ENCODE measurements around the gene SGCD. TPM values are rescaled to one million over a fixed set of nuclear protein-coding genes. Genes with fewer than 3 reads are reported as not detected.
A peak's percentile ranks its signal among the peaks of the same experiment; 100 is the strongest.

Gene SGCD
- polyA plus RNA-seq, 1 experiment = 25.2 TPM

- Histone ChIP-seq H3K4me3 (ENCODE audit: low read depth, low read length) (peak overlapping the region; percentile 23), H3K9me3 (ENCODE audit: control insufficient read depth, insufficient read depth, low read length) (peaks cover 2% of the 10 kb centered on the region; the same call in 1 of the 2 replicates), H3K27me3 (ENCODE audit: control insufficient read depth, insufficient read depth, low read length) (no peaks in the 10 kb centered on the region), H3K27ac (ENCODE audit: low read depth, low read length) (no peak overlapping the region)
- no peak for DNase-seq (ENCODE audit: low read depth, low spot score)
- TF ChIP-seq CTCF (IDR thresholded peaks at IDR 0.05; ENCODE audit: low read depth, low read length) = no peak
- POLR2A ChIA-PET = no interaction called here
- CTCF ChIA-PET = no interaction called here
These were observed 2.2 kb downstream of the SGCD start for GRCh38 chr5:156329171-156329611.

GRCh38 chr5:156330141-156330870, 3.3 kb downstream of the SGCD start:
- no peak for DNase-seq (ENCODE audit: low read depth, low spot score)
- peaks cover 2% of the 10 kb centered on the region; the same call in 1 of the 2 replicates for H3K9me3 ChIP-seq (ENCODE audit: control insufficient read depth, insufficient read depth, low read length)
- ChIA-PET POLR2A (no interaction called here), CTCF (no interaction called here)
- no peak overlapping the region for H3K4me3 ChIP-seq (ENCODE audit: low read depth, low read length)
- TF ChIP-seq CTCF (IDR thresholded peaks at IDR 0.05; ENCODE audit: low read depth, low read length) = no peak
- no peaks in the 10 kb centered on the region for H3K27me3 ChIP-seq (ENCODE audit: control insufficient read depth, insufficient read depth, low read length)
- no peak overlapping the region for H3K27ac ChIP-seq (ENCODE audit: low read depth, low read length)

GRCh38 chr5:156331181-156331580, 4.2 kb downstream of the SGCD start:
- no peaks in the 10 kb centered on the region for H3K27me3 ChIP-seq (ENCODE audit: control insufficient read depth, insufficient read depth, low read length)
- peaks cover 2% of the 10 kb centered on the region; the same call in 1 of the 2 replicates for H3K9me3 ChIP-seq (ENCODE audit: control insufficient read depth, insufficient read depth, low read length)
- no peak overlapping the region for H3K27ac ChIP-seq (ENCODE audit: low read depth, low read length)
- no peak for TF ChIP-seq CTCF (IDR thresholded peaks at IDR 0.05; ENCODE audit: low read depth, low read length)
- DNase-seq (ENCODE audit: low read depth, low spot score) = no peak
- POLR2A ChIA-PET = no interaction called here
- CTCF ChIA-PET = interaction anchor here (0.6 kb wide), 1 partner anchor 637 kb away, joined by 3 read pairs; no protein-coding TSS in a partner anchor
- H3K4me3 ChIP-seq (ENCODE audit: low read depth, low read length) = no peak overlapping the region

- H3K27ac ChIP-seq (ENCODE audit: low read depth, low read length) = no peak overlapping the region
These were observed 4.9 kb downstream of the SGCD start for GRCh38 chr5:156331845-156332244.

More at GRCh38 chr5:156331845-156332244, 4.9 kb downstream of the SGCD start:
- Histone ChIP-seq H3K9me3 (ENCODE audit: control insufficient read depth, insufficient read depth, low read length) (peaks cover 2% of the 10 kb centered on the region; the same call in 1 of the 2 replicates), H3K4me3 (ENCODE audit: low read depth, low read length) (no peak overlapping the region), H3K27me3 (ENCODE audit: control insufficient read depth, insufficient read depth, low read length) (no peaks in the 10 kb centered on the region)
- no peak for TF ChIP-seq CTCF (IDR thresholded peaks at IDR 0.05; ENCODE audit: low read depth, low read length)
- no peak for DNase-seq (ENCODE audit: low read depth, low spot score)
- ChIA-PET POLR2A (no interaction called here), CTCF (interaction anchor here (0.6 kb wide), 1 partner anchor 637 kb away, joined by 3 read pairs; no protein-coding TSS in a partner anchor)
